OCI-LY7 (cell line): ENCODE results near the gene ANKRD13D. TPM values are rescaled to one million over a fixed set of nuclear protein-coding genes. Genes with fewer than 3 reads are reported as not detected.

Experiments
- BruUV-seq: library from RNA; stranded (reverse); fragments of 400-500 nt; replicated peaks from 2 replicates; lab custom pipeline; 2021; lab: Mats Ljungman, UMichigan
- CTCF ChIA-PET: fragments of 300-600 bp; sonication (Branson Sonifier 250); formaldehyde crosslinking; loops from one replicate; lab custom pipeline; 2022; ENCODE audit warnings: antibody characterized with exemption; ENCODE audit not compliant: unreplicated experiment; lab: Charles Lee
- POLR2A ChIA-PET: fragments of 300-600 bp; sonication (Branson Sonifier 250); formaldehyde crosslinking; loops from one replicate; lab custom pipeline; 2022; ENCODE audit warnings: antibody characterized with exemption; lab: Charles Lee
- DNase-seq: peaks from one replicate; pipeline ENCODE4 v3.0.0-alpha.2; 2015; ENCODE audit warnings: low spot score
- H2AFZ ChIP-seq: fragments of 200-600 bp; sonication (generic), shearing (Covaris generic); 2 replicates; pipeline ENCODE4 v1.6.1; 2014; ENCODE audit warnings: mild to moderate bottlenecking, antibody characterized with exemption, low read length, moderate library complexity
- H3K27ac ChIP-seq: fragments of 200-600 bp; sonication (generic); 2 replicates; pipeline ENCODE4 v1.5.1; 2014; ENCODE audit warnings: mixed run types, low read depth, mild to moderate bottlenecking, moderate library complexity, low read length, inconsistent platforms; ENCODE audit not compliant: poor library complexity, severe bottlenecking
- H3K36me3 ChIP-seq: fragments of 200-600 bp; sonication (generic); 2 replicates; pipeline ENCODE4 v1.6.1; 2014; ENCODE audit warnings: mild to moderate bottlenecking, antibody characterized with exemption, low read length, moderate library complexity, mixed read lengths; ENCODE audit not compliant: insufficient read depth
- H3K4me1 ChIP-seq: fragments of 200-600 bp; sonication (generic); 2 replicates; pipeline ENCODE4 v1.5.1; 2014; ENCODE audit warnings: mild to moderate bottlenecking, low read length; ENCODE audit not compliant: insufficient read depth, poor library complexity, severe bottlenecking
- H3K4me2 ChIP-seq: fragments of 200-600 bp; sonication (generic); 2 replicates; pipeline ENCODE4 v1.6.1; 2014; ENCODE audit warnings: mild to moderate bottlenecking, low read length
- H3K4me3 ChIP-seq: fragments of 200-600 bp; sonication (generic); 2 replicates; pipeline ENCODE4 v1.5.1; 2014; ENCODE audit warnings: mild to moderate bottlenecking, low read depth, low read length; ENCODE audit not compliant: poor library complexity, severe bottlenecking
- H3K79me2 ChIP-seq: fragments of 200-600 bp; sonication (generic); 2 replicates; pipeline ENCODE4 v1.6.1; 2016; ENCODE audit warnings: low read depth, mild to moderate bottlenecking, low read length, moderate library complexity, mixed read lengths; ENCODE audit not compliant: insufficient read depth
- H3K9me2 ChIP-seq: fragments of 200-600 bp; sonication (generic); 2 replicates; pipeline ENCODE4 v1.6.1; 2016; ENCODE audit warnings: mild to moderate bottlenecking, low read length, mixed read lengths; ENCODE audit not compliant: insufficient read depth
- H3K9me3 ChIP-seq: fragments of 200-600 bp; sonication (generic); 2 replicates; pipeline ENCODE4 v1.6.1; 2014; ENCODE audit warnings: mild to moderate bottlenecking, mixed run types, low read length, mixed read lengths
- H4K20me1 ChIP-seq: fragments of 200-600 bp; sonication (generic); 2 replicates; pipeline ENCODE4 v1.6.1; 2014; ENCODE audit warnings: mild to moderate bottlenecking, antibody characterized with exemption, low read length, moderate library complexity, mixed read lengths; ENCODE audit not compliant: insufficient read depth
- CTCF ChIP-seq: fragments of 200-600 bp; sonication (generic); conservative IDR thresholded peaks from 2 replicates; pipeline ENCODE4 v1.5.1; 2014; ENCODE audit warnings: mild to moderate bottlenecking, antibody characterized with exemption, low read length, moderate library complexity, mixed read lengths
- EZH2phosphoT487 ChIP-seq: fragments of 200-600 bp; sonication (generic); IDR thresholded peaks from 2 replicates; pipeline ENCODE4 v1.6.1; 2018; ENCODE audit warnings: low read depth, borderline replicate concordance, mild to moderate bottlenecking, mixed run types, antibody characterized with exemption, low read length, moderate library complexity, mixed read lengths
- intact Hi-C: fragments of 100-400 bp; cut with micrococcal nuclease; formaldehyde crosslinking; loops from one replicate; pipeline ENCODE4 v1.10.0; 2022; ENCODE audit not compliant: unreplicated experiment
- total RNA-seq, 2 experiments: library from RNA; depleted of rRNA in 1 of 2; stranded (reverse); fragments of >200 nt in 1 of 2; shearing (Covaris generic) in 1 of 2; gene quantifications; 2 replicates each; pipeline ENCODE4 v1.2.3, GENCODE V29; 2014 to 2022

The ANKRD13D gene
- total RNA-seq, 2 experiments from 2014 or later, result 119 to 136 TPM

- H3K79me2 ChIP-seq, result peaks cover 49% of the 10 kb centered on the region
- BruUV-seq, result no TSS peak
- peak within 1 kb of the TSS; percentile 18; the same call in 1 of the 2 replicates for H2AFZ ChIP-seq
- TF ChIP-seq CTCF (no peak), EZH2phosphoT487 (no peak)
- H3K27ac ChIP-seq, result peak within 1 kb of the TSS; percentile 98
- H3K4me2 ChIP-seq, result peak within 1 kb of the TSS; percentile 97
- no peaks in the 10 kb centered on the region for H3K9me3 ChIP-seq
- DNase-seq, result peak; percentile 69
- no peaks in the 10 kb centered on the region for H4K20me1 ChIP-seq
- peaks cover 48% of the 10 kb centered on the region for H3K36me3 ChIP-seq
- ChIA-PET CTCF (interaction anchor here (0.6 to 1.3 kb wide), 2 partner anchors 9 to 51 kb away, joined by 3 to 4 read pairs; no protein-coding TSS in a partner anchor), POLR2A (interaction anchor here (1.1 to 2.4 kb wide), 4 partner anchors 11 to 50 kb away, joined by 4 to 10 read pairs (median 4); no protein-coding TSS in a partner anchor)
- H3K9me2 ChIP-seq, result no peaks in the 10 kb centered on the region
- H3K4me1 ChIP-seq, result peaks cover 82% of the 10 kb centered on the region
- intact Hi-C loops, result loop anchor here (1.0 to 5.0 kb wide), 4 partner anchors 51 to 381 kb away; partner anchors contain the start of genes CDK2AP2, KDM2A and PITPNM1
- peak within 1 kb of the TSS; percentile 87 for H3K4me3 ChIP-seq
Measured at GRCh38 chr11:67266449-67267187, 22.5 kb upstream of the ANKRD13D start, which contains the start of gene GRK2. TSS of gene GRK2 (plus strand) at chr11:67266473. CDS start at chr11:67266700, 227 bp downstream.

- H3K9me2 ChIP-seq, result no peaks in the 10 kb centered on the region
- H3K79me2 ChIP-seq, result peaks cover 58% of the 10 kb centered on the region
- POLR2A ChIA-PET, result interaction anchor here (0.7 to 2.4 kb wide), 5 partner anchors 10 to 84 kb away, joined by 3 to 10 read pairs (median 4); no protein-coding TSS in a partner anchor
- DNase-seq, result peak; percentile 90
- no peak overlapping the region for H2AFZ ChIP-seq
- intact Hi-C loops, result loop anchor here (1.0 to 5.0 kb wide), 5 partner anchors 10 to 380 kb away; partner anchors contain the start of genes CDK2AP2, KDM2A and PITPNM1
- peak; percentile 42 for TF ChIP-seq CTCF
- TF ChIP-seq EZH2phosphoT487, result no peak
- H3K36me3 ChIP-seq, result peaks cover 56% of the 10 kb centered on the region
- peak overlapping the region; percentile 97 for H3K4me2 ChIP-seq
- BruUV-seq, result TSS peak; percentile 54
- H3K4me3 ChIP-seq, result peak overlapping the region; percentile 87
- peaks cover 86% of the 10 kb centered on the region for H3K4me1 ChIP-seq
- CTCF ChIA-PET, result interaction anchor here (1.1 to 1.3 kb wide), 2 partner anchors 10 to 50 kb away, joined by 4 to 6 read pairs; no protein-coding TSS in a partner anchor
- no peaks in the 10 kb centered on the region for H4K20me1 ChIP-seq
- peak overlapping the region; percentile 98 for H3K27ac ChIP-seq
- H3K9me3 ChIP-seq, result no peaks in the 10 kb centered on the region
Measured at GRCh38 chr11:67267188-67268080, 21.7 kb upstream of the ANKRD13D start.
